ENCODE measurements around the gene KCNQ5.
A peak's percentile ranks its signal among the peaks of the same experiment; 100 is the strongest.

Gene KCNQ5

DNA sequence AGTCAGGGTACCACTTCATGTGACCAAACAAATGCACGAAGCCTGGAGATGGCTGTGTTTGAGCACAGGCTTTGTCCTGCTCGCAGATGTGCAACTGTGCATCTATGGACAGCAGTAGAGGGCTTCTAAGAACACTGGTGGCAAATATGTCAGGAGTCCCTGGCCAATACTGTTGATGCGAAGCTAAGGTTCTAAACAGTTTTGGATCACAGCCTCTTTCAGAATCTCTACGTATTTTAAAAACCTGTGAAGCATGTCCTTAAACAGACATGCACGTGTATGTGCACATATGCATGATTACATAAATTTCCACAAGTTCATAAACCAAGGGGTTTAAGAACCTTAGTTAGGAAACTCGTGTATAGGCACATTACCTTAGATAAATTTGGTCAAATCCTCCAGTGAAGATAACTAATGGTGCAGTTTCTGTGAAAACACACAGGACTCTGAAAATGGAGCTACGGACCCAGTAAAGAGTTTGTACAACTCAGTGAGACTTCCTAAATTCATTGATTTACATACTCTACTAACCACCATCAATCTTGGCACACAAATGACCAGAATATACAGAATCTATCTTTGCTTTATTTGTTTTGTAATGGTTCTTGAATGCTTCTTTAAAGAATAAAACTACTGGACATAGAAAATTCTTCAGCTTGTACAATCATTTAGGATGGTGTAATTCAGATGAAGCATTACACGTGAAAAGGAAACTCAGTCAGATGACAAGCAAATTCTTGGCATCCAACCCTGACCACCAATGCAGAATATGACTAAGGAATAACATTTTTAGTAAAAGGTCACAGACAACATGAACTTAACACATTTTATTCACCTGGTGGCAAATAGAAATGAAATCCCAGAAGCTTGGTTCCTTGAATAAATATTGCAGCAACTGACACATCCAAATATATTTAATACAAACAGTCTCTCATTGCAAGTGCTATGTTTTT lies 27.4 kb downstream of the KCNQ5 start:
- Mint-ChIP-seq H3K4me1 (peaks cover 45 to 81% of the 10 kb centered on the region in 2 donors), H3K36me3 (peaks cover 2 to 4% of the 10 kb centered on the region in 2 donors), H3K9me3 (no peaks in the 10 kb centered on the region), H3K27ac (peak overlapping the region; percentile 68), H3K27me3 (no peaks in the 10 kb centered on the region), H3K4me3 (peak overlapping the region; percentile 26 to 70)
- ATAC-seq (replicated peaks) (peak; percentile 79 to 82), DNase-seq (peak; percentile 8)

DNA sequence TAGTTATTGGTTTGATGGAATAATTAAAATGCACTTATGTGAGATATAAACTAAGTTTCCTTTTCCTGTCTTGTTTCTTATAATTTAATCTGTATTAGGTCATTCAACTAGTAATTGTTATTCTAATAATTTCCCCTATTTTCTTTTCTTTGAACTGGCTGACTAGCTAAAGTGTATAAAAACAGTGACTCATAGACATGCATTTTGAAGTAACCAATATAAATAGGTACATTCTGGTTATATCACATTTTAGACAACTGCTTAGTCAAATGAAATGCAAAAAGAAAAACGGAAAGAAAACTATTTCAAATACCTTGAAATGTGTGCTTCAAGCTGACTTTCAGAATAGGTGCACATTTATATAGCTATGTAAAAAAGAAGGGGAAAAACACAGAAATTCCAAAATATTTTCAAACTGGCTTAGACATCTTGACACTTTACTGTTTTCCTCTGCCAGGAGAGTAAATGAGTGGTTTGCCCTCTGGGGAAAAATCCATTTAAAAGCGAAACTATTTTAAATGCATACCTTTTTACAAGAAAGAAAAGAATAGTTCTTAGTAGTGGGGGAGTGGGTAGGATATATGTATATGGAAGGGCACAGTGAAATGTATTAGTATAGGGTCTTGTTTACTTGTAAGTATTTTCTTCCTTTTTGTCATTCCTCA lies 28.3 kb downstream of the KCNQ5 start:
- H3K27ac Mint-ChIP-seq: no peak overlapping the region
- H3K27me3 Mint-ChIP-seq: no peaks in the 10 kb centered on the region
- no peaks in the 10 kb centered on the region for H3K9me3 Mint-ChIP-seq
- peaks cover under 1 to 6% of the 10 kb centered on the region in 2 donors for H3K36me3 Mint-ChIP-seq
- H3K4me1 Mint-ChIP-seq: peaks cover 43 to 81% of the 10 kb centered on the region in 2 donors
- DNase-seq: no peak
- H3K4me3 Mint-ChIP-seq: peak overlapping the region in 1 of 2 donors; percentile 31
- no peak for ATAC-seq (replicated peaks)

DNA sequence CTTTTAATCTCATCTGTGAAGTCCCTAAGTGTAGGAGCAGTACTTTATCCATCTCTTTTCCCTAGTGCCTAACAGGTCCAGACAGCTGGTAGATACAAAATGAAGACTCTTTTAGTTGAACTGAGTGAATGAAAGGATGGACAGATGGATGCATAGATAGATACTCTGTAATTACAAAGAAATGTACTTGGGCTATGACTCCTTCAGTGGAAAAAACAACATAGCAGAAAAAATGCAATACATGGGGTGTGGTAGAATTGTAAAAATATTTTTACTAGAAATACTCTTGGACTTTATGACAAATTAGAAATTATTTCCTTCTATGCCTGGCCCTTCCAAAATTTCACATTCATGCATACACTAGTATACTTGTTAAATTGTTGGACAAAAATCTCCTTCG lies 29.3 kb downstream of the KCNQ5 start:
- H3K27me3 Mint-ChIP-seq: no peaks in the 10 kb centered on the region
- no peak overlapping the region for H3K27ac Mint-ChIP-seq
- H3K4me1 Mint-ChIP-seq: peaks cover 39 to 77% of the 10 kb centered on the region in 2 donors

DNA sequence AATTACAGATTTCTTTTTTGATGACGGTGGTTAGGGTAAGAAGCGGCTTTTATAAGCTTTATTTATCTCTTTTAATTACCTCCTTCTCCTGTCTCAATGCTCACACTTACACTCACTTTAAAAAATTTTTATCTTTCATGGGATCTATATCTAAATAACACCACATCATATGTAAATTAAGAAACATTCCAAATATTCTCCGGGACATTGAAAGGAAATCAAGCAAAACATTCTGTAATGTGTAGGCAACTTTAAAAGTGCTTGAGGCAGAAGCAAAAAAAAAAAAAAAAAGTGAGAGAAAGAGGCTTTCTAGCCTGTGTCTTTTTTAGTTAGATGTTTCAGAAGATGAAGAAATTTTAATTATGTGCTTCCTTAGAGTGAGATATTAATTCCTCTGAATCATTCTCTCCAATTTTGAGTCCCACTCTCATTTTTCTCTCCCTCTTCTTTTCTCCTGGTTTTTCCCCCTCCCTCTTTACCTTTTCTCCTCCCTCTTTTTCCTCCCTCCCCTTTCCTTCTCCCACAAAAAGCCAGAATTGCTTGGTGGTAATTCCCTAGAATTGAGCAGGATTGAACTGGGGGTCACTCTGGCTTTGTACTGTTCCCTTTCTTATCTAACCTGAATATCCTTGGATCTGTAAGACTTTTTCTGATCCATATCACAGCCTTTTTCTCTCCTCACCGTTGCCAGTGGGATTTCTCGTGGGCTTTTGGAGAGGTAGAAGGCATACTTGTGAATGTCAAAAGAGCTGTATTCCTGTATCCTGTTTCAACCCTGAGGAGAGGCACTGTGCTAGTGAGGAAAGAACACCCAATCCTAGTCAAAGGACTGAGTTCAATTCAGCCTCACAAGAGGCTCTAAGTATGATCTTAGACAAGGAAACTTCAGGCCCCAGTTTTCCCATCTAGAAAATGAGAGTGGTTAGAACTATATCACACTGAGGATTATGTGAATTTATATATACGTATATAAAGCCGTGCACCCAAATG lies 30.4 kb downstream of the KCNQ5 start:
- Mint-ChIP-seq H3K27ac (no peak overlapping the region), H3K27me3 (no peaks in the 10 kb centered on the region), H3K36me3 (peaks cover 5% of the 10 kb centered on the region in 2 donors), H3K9me3 (no peaks in the 10 kb centered on the region), H3K4me3 (no peak overlapping the region), H3K4me1 (peaks cover 35 to 73% of the 10 kb centered on the region in 2 donors)
- no peak for DNase-seq
- no peak for ATAC-seq (replicated peaks)

More for the DNA sequence above, 29.3 kb downstream of the KCNQ5 start:
- DNase-seq: no peak
- ATAC-seq (replicated peaks): no peak
- Mint-ChIP-seq H3K36me3 (peaks cover 5 to 9% of the 10 kb centered on the region in 2 donors), H3K4me3 (no peak overlapping the region), H3K9me3 (no peaks in the 10 kb centered on the region)

DNA sequence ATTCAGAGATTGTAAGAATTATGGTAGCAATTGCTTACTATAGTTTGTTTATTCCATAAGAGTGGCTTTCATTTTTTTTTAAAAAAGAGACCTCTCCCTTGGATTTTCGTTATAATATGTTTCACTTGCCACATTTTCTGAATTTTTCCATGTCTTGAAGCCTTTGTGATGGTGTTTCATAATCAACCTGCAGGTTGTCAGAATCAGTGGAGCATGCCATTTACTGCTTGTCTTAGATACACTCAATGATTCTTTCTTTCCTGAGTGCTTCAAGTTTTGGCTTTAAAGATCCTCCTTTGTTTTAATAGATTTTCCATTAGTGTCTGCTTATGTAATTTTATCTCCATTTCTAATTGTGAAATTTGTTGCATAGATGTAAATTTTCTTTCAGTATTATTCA lies 31.2 kb downstream of the KCNQ5 start:
- DNase-seq: no peak
- no peak overlapping the region for H3K27ac Mint-ChIP-seq
- no peak for ATAC-seq (replicated peaks)
- no peaks in the 10 kb centered on the region for H3K9me3 Mint-ChIP-seq
- H3K27me3 Mint-ChIP-seq: no peaks in the 10 kb centered on the region
- H3K4me1 Mint-ChIP-seq: peaks cover 34 to 69% of the 10 kb centered on the region in 2 donors
- peaks cover 5% of the 10 kb centered on the region in 2 donors for H3K36me3 Mint-ChIP-seq
- H3K4me3 Mint-ChIP-seq: peak overlapping the region in 1 of 2 donors; percentile 31

DNA sequence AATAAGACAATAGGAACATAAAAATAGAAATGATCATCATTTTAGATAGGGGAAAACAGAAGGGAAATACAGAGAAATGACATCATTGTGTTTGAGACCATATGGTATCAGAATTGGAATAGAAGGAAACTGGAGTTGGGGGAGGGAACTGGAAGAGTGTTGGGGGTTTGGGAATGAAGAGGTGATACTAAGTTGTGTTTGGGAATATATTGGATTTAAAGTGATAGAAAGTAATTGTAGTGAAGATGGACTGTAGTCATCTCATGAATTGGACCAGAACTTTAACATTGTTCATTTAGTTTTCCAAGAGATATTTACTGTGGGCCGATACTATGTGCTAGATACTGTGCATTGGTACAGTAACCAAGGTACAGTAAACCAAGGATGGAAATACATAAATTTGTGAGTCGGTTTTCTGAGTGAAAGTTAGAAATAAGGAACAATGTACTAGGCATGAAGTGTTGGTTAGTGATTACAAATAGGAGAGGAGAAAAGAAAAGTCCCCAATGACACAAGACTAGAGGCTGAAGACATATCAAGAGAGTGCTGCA lies 32.3 kb downstream of the KCNQ5 start:
- ATAC-seq (replicated peaks) (peak; percentile 87 to 88), DNase-seq (no peak)
- H3K4me1 Mint-ChIP-seq: peaks cover 28 to 57% of the 10 kb centered on the region in 2 donors
- peaks cover 6 to 7% of the 10 kb centered on the region in 2 donors for H3K36me3 Mint-ChIP-seq
- H3K27me3 Mint-ChIP-seq: no peaks in the 10 kb centered on the region
- peak overlapping the region; percentile 72 for H3K27ac Mint-ChIP-seq
- H3K9me3 Mint-ChIP-seq: no peaks in the 10 kb centered on the region
- no peak overlapping the region for H3K4me3 Mint-ChIP-seq

DNA sequence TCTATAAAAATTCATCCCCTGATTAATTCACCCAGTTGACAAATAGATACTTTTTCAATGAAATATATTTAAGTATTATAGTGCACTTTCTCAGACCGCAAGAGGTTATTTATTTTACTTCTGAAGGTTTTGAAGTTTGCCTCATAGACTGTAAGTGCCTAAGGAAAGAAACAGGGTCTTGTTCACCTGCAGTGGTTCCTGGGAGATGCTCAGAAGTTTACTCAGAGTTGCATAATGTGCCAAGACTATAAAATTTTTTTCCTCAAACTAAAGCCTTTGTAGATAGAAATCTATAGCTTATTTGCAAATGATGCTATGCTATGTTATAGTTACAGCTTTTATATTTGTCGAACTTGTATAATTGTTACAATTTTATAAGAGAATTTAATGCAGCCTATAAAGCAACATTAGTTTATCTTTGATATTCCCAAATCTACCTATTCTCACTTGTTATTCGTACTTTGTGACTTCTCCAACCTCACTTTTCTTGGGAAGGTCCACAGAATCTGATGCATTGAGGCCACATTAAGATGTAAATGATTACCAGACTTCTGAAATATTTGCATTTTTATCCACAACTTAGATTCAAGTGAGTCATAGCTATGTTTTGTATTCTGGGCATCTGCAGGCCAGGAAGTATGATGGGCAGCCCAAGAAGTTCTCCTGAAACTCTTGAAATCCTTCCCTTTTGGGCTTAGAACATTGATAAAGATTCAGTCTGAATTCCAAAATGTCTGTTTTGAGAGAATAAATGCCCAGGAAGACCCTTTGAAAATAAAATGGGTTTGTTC lies 35.7 kb downstream of the KCNQ5 start:
- Mint-ChIP-seq H3K36me3 (peaks cover 8 to 9% of the 10 kb centered on the region in 2 donors), H3K9me3 (no peaks in the 10 kb centered on the region), H3K27ac (no peak overlapping the region), H3K4me1 (peaks cover 13 to 35% of the 10 kb centered on the region in 2 donors), H3K4me3 (no peak overlapping the region), H3K27me3 (no peaks in the 10 kb centered on the region)
- DNase-seq (no peak), ATAC-seq (replicated peaks) (no peak)

DNA sequence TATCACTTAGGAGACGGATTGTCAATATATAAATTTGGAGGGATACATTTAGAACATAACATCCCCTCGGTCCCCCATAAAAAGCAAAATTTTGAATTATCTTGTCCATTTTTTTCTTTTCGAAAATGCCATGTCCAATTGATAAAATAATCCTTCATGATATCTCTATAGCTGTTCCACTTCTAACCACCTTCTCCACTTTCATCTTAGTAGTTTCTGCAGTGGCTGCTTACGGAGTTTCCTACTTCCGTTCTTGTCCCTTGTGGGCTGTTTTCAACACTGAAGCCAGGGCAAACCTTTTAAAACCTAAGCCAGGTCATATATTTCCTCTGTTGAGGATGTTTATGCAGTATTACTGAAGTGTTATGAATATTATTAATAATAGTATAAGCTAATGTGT lies 37.9 kb downstream of the KCNQ5 start:
- Mint-ChIP-seq H3K9me3 (no peaks in the 10 kb centered on the region), H3K27me3 (no peaks in the 10 kb centered on the region), H3K4me1 (peaks cover 7 to 15% of the 10 kb centered on the region in 2 donors), H3K36me3 (peaks cover 8 to 12% of the 10 kb centered on the region in 2 donors), H3K27ac (no peak overlapping the region), H3K4me3 (no peak overlapping the region)
- ATAC-seq (replicated peaks) (no peak), DNase-seq (no peak)

DNA sequence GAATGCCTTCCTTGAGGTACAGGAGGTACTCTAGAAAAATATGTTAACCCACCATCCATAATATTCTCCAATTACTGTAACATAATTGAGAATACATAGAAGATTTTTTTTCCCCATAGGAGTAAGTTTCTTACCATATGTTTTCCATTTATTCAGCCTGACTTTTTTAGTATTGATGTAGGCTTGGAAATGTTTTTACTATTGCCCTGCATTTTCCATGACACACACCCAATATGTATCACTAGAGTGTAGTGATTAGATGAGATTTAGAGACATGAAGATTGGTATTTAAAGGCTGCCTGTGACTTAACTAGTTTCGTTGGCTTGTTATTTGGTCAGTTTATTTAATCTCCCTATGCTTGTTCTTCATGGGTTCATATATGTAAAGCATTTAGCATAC lies 39.5 kb downstream of the KCNQ5 start:
- Mint-ChIP-seq H3K9me3 (no peaks in the 10 kb centered on the region), H3K4me1 (peaks cover 6 to 7% of the 10 kb centered on the region in 2 donors), H3K27ac (no peak overlapping the region), H3K27me3 (no peaks in the 10 kb centered on the region), H3K4me3 (no peak overlapping the region), H3K36me3 (peaks cover 3 to 7% of the 10 kb centered on the region in 2 donors)
- DNase-seq: no peak
- ATAC-seq (replicated peaks): no peak

DNA sequence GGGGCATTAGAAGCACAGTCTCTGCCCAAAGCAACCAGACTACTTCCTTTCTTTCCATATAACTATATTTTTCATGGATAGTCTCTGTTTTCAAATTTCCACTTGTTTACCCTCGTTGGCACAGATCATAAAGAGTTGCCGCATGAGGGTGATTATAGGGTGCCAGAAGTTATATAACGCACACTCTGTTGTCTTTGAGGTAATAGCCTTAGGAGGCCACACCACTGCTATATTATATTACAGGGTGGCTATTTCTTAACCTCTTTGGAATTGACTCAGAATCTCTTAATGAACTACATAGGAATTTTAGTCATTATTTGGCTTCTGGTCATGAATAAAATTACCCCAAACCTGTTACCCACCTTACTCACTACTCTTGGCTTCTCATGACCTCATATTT lies 43.7 kb downstream of the KCNQ5 start:
- DNase-seq: no peak
- Mint-ChIP-seq H3K36me3 (peaks cover 6 to 11% of the 10 kb centered on the region in 2 donors), H3K4me1 (peaks cover 18 to 22% of the 10 kb centered on the region in 2 donors), H3K9me3 (no peaks in the 10 kb centered on the region), H3K27me3 (no peaks in the 10 kb centered on the region), H3K4me3 (no peak overlapping the region), H3K27ac (peak overlapping the region; percentile 38)
- no peak for ATAC-seq (replicated peaks)

DNA sequence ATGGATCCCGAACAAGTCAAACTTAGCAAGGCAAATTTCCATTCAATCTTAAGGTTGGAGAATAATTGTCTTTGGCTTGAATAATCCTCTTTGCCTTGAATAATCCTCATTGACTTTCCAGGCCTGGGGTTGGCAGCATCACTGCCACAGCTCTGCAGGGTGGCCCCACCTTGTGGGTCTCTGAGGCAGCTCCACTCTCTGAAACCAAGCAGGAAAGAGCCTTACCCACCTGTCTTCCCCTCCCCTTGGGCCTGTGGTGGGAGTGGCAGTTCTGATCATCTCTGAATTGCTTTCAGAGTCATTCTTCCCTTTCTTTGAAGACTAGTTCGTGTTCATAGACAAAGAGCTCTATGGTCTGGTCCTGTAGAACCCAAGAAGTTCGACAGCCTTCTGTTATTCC lies 47.5 kb downstream of the KCNQ5 start:
- ATAC-seq (replicated peaks): no peak

DNA sequence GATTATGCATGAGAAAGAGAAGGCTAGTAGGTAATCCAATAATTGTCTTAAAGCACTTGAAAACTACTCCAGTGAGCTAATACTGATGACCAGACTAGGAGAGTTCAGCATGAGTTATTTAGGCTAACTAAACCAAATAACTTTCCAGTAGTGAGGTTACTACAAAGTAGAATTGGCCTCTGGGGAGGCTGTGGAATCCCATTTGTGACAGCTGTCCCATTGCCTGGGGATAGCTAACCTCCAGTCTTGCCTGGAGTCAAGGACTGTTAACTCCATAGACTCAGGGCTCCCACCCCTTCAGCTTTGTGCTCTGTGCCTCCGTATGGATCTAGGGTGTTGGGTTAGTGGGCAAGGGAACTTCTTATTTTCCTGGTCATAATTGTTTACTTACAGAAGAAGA lies 51.0 kb downstream of the KCNQ5 start:
- Mint-ChIP-seq H3K27ac (no peak overlapping the region), H3K9me3 (no peaks in the 10 kb centered on the region), H3K4me1 (peaks cover 13 to 21% of the 10 kb centered on the region in 2 donors), H3K27me3 (no peaks in the 10 kb centered on the region), H3K4me3 (no peak overlapping the region), H3K36me3 (peaks cover 10 to 11% of the 10 kb centered on the region in 2 donors)
- ATAC-seq (replicated peaks): no peak
- no peak for DNase-seq

More for the DNA sequence above, 47.5 kb downstream of the KCNQ5 start:
- peaks cover 6 to 13% of the 10 kb centered on the region in 2 donors for H3K36me3 Mint-ChIP-seq
- H3K4me3 Mint-ChIP-seq: no peak overlapping the region
- no peaks in the 10 kb centered on the region for H3K27me3 Mint-ChIP-seq
- no peak overlapping the region for H3K27ac Mint-ChIP-seq
- no peak for DNase-seq
- H3K4me1 Mint-ChIP-seq: peaks cover 15 to 21% of the 10 kb centered on the region in 2 donors
- H3K9me3 Mint-ChIP-seq: no peaks in the 10 kb centered on the region

DNA sequence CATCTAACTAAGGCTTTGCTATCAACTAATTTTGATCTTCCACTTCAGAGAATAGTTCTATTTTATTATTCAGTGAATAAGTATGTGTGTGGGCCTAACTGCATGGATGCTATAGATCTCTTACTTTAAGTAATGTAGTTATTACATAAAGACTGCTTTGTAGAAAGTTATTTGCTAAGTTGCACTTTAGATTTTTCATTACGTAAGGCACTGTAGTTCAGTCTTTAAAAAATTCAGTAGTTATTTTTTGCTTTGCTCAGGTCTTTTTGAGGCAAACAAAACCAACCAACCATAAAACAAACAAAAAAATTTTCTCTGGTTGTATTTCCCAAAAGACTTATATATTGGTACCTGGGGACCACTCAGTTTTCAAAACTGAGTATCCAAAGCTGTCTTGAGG lies 53.0 kb downstream of the KCNQ5 start:
- Mint-ChIP-seq H3K4me1 (peaks cover 4 to 8% of the 10 kb centered on the region in 2 donors), H3K27ac (no peak overlapping the region), H3K4me3 (no peak overlapping the region), H3K36me3 (peaks cover 5 to 10% of the 10 kb centered on the region in 2 donors), H3K9me3 (no peaks in the 10 kb centered on the region), H3K27me3 (no peaks in the 10 kb centered on the region)
- ATAC-seq (replicated peaks) (no peak), DNase-seq (no peak)

Data from stimulated activated naive B cell treated with anti-CD40 and anti-IgM and Interleukin-4, amounts not matched to agents 10 μg/mL and 1 μg/mL and 100 μg/mL, for 72 hours (primary cell).